Activated T-helper 9 cell treated with anti-CD3 and anti-CD28 coated beads, Interleukin-2, amount 50 U/mL, for 16 hours (primary cell): ENCODE results near the gene ARHGAP15.
"Not testable (repeated sequence)": the region's sequence is repeated elsewhere in the genome, so short reads cannot be mapped to it uniquely, and the experiment has no call there.

Source experiments
- DNase-seq: peaks from one replicate; pipeline ENCODE4 v3.0.0-alpha.2; 2020; ENCODE audit warnings: low read depth

ARHGAP15 gene

DNA sequence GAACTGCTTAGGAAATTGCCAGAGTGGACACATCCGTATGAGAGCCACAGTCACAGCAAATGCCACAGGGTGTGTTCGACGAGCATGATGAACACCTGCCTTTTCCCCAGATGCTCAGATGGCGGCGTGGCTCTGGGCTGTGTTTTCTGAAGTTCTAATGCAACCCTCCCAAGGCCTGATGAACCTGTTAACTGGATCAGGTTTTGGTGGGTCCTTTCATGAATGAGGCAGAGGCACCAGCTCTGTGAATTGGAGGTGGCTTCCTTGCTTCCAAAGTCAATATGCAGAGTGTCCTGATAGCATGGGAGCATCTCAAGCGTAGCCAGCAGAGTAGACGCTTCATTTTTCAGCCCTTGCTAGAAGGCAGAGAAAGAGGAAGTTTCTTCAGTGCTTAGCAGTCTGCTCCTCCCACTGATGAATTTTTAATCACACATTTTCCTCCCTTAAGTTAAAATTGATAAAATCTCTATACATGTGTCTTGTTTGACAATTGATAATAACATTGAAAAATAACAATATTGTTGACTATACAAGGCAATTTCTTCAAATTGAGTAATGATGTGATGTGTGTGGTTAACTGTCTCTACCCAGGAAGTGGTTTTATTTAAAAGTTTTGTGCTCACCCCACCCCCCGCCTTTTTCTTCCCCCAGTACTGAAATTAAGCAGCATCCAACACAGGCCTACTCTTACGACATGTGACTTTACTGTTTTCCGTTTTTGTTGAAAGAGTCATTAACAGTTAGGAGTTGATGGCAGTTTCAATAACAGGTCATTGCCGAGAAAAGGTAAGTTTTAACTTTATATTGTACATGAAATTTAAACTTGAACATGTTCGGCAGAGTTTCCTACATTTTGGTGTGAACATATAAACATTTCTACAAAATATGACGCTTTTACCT, at the start of gene ARHGAP15:
ARHGAP15 (plus strand) TSS at position 739 of the 900 bp plus-strand sequence.
- DNase-seq, result peak; percentile 62

DNA sequence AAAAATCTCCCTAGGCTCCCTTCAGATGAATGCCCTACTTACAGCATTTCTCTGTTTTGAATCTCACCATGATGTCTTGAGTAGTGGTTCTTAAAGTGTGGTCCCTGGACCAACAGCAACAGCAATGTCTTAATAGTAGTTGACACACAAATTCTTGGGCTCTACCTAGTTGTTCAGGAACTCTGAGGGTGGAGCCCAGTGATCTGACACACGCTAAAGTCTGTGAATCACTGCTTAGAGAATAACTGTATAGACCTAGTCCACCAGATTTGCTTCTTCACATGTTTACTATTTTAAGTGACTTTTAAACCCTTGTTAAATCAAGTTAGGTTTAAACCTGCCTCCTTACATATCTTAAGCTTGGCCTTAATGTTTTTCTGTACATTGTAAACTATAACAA, 47.6 kb upstream of the ARHGAP15 start:
- DNase-seq, result no peak

DNA sequence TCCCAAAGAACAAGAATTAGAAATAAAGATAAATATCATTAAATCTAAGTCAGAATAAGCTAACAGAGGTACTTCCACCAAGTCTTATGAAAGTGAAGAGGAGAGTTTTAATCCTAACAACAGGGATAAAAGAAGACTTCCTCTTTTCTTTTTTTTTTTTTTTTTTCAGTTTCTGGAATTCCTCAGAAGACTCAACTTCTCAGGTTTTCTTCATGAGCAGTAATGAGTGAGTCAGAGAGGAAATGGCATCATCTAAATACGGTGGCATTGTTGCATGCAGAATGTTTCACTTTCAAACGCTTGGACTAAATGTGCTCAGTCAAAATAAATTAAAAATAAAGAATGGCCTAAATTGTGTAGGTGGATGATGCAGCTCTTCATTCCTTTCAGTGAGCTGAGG, 45.6 kb upstream of the ARHGAP15 start:
- DNase-seq, result no peak

DNA sequence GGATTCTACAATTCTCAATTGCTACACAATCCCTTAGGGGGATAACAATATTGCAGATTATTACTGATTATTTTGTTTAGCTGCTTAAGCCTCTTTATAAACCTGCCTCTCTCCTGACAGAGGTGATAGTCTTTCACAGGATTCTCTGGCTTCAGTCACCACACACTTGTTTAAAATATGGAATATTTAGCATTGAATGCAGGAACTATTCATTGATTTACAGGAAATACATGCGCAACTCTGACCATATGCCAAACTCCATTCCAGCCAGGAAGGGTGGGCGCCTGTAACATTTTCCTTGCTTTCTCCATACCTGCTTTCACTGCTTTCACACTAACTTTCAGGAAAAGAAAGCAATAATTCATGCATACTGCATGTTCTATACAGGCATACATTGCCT, 44.8 kb upstream of the ARHGAP15 start:
- DNase-seq, result no peak

DNA sequence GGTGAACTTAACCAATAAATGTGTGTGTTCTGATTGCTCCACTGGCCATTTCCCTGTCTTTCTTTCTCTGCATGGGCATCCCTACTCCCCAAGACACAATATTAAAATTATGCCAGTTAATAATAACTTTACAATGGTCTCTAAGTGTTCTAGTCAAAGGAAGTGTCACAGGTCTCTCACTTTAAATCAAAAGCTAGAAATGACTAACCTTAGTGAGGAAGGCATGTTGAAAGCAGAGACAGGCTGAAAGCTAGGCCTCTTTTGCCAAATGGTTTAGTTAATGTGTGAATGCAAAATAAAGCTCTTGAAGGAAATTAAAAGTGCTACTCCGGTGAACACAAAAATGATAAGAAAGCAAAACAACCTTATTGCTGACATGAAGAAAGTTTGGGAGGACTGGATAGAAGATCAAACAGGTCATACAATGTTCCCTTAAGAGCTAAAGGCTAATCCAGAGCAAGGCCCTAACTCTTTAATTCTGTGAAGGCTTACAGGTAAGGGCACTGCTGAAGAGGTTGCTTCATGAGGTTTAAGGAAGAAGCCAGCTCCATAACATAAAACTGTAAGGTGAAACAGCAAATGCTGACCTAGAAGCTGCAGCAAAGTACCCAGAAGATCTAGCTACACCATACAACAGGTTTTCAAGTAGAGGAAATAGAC, 44.0 kb upstream of the ARHGAP15 start:
- DNase-seq, result no peak

DNA sequence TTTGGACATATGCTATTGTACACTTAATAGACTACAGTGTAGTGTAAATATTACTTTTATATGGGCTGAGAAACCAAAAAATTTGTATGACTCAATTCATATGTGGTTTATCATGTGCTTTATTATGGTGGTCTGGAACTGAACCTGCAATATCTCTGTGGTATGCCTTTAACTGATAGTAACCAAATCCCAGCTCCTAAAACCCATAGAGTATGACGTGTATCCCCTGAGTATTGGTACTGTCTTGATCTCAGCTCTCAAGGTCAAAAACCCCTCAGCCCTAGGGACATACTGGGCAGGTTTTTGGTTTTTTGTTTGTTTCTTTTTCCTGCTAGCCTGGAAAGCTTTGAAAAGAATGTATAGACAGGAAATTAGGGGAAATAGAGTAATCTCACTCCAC, 42.2 kb upstream of the ARHGAP15 start:
- DNase-seq, result no peak

DNA sequence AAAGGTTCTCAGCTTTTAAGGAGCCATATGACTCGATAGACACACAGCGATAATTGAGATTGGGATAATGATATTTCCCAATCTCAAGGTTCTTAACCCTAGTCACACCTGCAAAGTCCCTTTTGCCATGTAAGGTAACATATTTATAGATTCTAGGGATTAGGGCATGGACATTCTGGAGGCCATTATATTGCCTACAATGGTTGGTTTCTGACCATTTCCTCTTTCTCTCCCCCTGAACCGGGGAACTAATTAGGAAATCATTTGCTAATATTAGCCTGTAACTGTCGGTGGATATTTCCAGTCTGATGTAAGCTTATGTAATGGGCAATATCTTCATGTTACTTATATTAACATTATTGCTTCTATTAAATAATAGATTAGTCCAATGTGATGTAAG, 40.8 kb upstream of the ARHGAP15 start:
- DNase-seq, result no peak

DNA sequence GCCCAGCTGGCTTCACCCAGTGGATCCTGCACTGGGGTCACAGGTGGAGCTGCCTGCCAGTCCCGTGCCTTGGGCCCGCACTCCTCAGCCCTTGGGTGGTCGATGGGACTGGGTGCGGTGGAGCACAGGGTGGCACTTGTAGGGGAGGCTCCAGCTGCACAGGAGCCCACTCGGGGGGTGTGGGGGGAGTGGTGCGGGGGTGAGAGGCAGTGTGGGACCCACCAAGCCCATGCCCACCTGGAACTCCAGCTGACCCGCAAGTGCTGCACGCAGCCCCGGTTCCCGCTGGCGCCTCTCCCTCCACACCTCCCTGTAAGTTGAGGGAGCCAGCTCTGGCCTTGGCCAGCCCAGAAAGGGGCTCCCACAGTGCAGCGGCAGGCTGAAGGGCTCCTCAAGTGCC, 39.7 kb upstream of the ARHGAP15 start:
- not testable (repeated sequence) for DNase-seq

DNA sequence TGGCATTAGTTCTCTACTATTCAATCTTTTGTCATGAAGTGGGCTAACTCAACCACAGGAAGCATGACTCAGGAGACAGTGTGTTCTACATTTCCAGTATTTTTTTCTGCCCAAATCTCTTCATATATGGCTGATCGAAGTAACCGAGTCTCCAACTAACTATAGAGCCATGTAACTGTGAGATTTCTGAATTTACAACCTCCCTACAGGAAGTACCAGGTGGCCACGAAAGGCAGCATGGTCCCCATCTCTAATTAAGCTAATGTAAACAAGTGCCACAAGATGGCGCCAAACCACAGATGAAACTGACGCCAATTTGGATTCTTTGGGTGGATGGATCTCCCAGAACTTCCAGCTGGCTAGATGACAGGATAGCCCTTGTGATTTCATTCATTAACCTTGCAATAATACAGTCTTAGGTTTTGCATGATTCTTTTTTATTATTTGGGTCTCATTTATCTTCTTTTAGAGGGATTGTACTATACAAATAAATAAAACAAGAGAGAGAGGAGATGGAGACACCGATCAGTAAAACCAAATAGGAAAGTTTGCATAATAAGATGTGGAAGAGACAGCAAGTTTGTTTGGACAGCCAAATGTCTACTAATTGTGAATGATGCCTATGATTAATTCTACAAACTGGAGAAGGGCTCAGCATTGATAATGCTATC, 18.3 kb upstream of the ARHGAP15 start:
- peak; percentile 36 for DNase-seq

DNA sequence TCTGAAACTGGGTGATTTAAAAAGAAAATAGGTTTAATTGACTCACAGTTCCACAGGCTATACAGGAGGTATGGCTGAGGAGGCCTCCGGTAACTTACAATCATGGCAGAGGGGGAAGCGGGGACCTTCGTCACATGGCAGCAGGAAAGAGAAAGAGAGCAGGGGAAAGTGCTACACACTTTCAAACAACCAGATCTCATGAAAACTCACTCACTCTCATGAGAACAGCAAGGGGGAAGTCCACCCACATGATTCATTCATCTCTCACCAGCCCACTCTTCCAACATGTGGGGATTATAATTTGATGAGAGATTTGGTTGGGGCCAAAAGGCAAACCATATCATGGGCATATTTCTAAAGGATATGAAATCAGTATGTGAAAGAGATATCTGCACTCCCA, 12.0 kb upstream of the ARHGAP15 start:
- no peak for DNase-seq

DNA sequence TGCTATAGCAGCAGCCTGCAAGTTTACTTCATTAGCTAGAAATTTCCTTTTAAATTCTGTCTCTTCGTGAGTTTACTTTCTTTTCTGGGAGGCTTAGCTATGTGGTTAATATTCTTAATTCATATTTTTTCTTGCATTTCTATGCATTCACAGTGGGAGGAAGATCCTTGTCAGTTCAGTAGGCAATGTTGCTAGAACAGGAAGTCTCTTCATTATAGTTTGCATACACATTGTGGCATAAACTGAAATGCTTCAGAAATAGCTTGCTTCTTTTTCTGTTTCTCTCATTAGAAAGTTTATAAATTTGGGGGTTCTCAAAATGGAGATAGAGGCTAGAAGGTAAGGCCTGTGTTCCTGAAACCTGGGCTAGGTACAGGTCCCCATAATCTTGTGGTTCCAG, 8.1 kb upstream of the ARHGAP15 start:
- DNase-seq, result no peak

DNA sequence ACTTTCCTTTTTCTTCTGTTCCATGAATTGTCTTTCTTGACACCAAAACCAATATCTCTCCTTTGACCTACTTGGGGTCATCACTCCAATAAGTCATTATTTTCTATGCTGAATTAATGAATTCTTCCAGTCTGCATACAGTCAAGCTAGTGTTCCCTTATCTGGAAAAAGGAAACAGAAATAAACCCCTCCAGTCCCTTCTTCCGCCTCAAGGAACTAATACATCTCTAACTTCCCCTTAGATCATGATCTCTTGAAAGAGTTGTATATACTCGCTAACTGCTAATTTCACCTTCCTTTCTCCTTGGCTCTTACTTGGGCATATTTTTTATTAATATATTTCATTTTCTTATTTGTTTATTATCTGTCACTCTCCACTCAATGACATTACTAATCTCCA, 7.3 kb upstream of the ARHGAP15 start:
- DNase-seq, result no peak

DNA sequence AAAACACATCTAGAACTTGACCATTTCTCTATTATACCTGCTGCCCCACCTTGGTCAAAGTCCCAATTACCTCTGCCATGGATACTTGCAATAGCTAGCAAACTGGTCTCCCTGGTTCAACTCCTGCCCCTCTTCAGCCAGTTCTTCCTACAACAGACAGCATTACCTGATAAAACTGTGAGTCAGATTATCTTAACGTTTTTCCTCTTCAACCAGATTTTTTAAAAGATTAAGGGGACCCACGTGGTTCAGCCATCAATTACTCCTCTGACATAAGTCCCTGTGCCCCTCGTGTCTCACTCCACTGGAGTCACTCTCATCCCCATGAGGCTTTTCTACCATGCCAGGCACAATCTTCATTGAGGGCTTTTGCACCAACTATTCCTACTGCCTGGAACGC, 5.3 kb upstream of the ARHGAP15 start:
- no peak for DNase-seq

DNA sequence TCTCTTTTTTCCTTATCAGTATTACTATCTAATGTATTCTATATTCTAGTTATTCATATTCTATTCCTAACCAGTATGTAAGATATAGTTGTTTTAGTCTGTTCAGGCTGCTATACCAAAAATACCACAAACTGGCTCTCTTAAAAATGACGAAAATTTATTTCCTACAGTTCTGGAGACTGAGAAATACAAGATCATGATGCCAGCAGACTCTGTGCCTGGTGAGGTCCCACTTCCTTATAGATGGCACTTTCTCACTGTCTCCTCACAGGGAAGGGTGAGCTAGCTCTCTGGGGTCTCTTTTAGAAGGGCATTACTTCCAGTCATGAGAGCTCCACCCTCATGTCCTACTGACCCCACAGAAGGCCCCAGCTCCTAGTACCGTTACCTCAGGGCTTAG, 4.8 kb upstream of the ARHGAP15 start:
- DNase-seq, result no peak

DNA sequence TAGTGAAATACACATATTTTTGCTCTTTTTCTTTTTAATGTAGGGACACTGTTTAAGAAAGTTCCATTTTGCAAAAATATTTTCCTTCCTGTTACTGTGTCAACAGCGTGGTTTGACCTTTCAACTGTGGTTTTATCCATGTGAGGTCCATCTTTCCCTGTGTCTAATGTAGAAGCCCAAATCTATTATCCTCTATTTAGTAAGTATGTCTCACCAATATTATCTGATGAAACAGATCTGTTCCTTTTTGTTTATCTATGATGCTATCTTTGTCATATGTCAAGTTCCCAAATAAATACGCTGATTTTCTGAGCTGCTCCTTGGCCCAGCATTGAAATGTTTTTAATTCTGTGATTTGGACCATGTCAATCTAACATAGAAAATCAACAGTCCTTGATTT, 3.5 kb upstream of the ARHGAP15 start:
- DNase-seq, result no peak

DNA sequence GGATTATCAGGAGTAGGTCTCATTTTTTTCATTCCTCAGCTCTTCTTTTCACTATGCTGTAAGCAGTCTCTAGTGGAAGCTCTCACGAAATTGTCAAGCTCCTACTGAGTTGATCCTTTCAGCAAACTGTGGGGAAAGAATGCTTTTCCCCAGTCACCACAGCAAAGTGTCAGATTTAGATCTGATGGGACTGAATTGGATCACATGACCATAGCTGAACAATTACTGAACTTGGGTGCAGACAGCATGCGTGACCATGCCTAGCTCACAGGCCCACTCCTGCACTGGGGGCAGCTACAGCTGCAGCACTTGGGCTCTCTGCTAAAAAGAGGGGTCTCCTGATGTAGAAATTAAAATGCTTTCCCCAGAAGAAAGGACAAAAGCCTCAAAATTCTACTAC, 3.1 kb downstream of the ARHGAP15 start:
- DNase-seq, result no peak

DNA sequence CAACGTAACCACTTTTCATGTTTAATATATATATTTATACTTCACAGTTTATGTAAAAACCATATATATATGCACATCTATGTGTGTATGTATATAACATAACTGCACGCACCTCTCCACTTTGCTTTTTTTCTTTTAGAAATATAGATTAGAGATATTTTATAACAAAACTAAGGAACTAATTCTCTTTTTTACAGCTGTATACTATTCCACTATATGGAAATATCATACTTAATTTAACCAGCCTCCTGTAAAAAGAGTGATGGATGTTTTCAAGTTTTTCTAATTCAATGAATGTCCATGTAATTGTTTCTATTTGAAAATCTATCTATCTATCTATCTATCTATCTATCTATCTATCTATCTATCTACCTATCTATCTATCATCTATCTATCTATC, 4.6 kb downstream of the ARHGAP15 start:
- no peak for DNase-seq

DNA sequence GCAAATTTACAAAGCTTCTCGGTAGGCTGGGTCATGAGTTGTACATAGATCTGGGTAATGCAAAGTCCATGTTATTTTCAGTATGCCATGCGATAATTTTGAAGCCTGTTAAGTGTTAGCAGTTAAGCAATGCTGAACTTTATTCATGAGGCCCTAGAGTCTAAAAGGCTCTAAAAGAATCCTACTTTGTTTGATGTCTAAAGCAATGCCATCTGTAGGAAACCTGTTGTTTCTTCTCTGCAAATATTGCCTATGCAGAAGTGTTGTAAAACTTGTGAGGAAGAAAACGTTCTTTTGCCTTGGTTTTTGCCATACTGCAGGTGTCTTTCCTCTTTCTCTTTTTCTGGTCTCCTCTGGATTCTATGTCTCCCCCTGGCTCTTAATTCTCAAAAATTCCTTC, 9.1 kb downstream of the ARHGAP15 start:
- no peak for DNase-seq

DNA sequence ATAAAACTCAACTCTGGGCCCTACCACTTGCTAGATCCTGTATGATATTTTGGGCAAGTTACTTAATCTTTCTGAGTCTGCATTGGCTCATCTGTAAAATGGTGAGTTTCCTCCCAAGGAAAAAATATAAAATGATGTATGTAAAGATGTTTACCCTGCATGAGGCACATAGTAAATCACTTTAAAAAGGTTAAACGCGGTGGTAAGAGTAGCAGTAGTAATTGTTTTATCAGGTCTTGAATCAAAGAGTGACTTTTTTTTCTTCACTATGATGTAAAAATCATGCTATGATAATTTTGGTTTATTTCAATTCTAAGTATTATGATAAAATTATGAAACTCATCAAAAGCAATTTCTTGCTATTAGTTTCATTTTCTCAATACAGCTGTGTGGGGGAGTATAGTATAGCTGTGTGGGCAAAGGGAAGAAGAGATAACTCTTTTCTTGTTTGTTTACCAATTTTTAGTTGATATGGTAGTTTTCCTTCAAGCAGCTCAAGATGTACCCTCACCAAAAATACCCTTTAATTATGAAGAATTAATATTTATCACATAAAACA, 10.7 kb downstream of the ARHGAP15 start:
- no peak for DNase-seq

DNA sequence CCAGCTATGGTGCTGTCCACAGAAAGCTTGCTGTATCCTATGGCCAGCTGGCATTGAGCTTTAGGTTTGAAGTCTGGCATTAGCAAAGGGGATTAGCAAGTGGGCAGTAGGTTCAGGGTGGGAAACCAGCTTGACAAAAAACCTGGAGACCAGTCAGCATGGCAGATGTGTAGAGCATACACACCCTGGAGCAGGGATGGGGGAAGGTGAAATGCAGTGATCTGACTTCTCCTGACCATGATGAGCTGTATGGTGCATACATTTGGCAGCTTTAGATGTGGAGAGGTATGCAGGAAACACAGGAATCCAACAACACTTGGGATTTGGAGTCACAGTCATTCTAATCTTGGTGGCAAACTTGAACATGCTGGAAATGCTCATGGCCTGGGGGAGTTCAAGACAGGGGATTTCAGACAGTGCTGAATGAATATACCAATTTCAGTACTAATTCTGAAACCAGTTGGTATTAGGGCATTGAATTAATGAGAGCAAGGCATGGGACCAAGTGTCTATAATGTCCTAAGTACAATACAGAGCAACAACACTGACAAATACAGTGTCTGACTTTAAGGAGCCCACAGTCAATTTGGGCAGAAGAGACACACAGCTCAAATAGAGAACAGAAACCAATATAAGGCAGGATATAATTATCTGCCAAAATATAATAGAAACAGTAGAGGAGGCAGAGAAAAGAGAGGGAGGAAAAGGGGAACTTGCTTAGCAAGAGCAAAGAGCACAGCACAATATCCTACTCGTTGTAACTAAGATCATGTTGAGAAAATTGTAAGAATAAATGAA, 11.8 kb downstream of the ARHGAP15 start:
- no peak for DNase-seq

DNA sequence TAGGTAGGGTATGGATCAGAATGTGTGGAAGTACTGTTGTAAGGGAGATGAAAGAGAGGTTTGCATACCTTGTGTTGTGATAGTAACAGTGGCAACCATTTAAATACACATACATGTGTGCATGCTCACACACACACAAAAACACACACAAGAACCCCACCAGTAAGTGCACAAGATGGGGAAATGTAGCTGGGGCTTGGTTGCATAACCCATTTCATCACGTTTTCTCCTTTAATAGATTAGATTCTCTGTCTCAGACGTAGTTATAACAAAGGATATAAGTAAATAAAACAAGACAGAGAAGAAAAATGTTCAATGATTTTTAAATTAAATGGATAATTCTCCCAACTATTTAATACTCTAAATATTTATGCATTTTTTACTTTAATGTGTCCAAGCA, 13.4 kb downstream of the ARHGAP15 start:
- no peak for DNase-seq
